Gastroesophageal sphincter (tissue), 4 donors: ENCODE data around the gene HDAC4. TPM values are rescaled to one million over a fixed set of nuclear protein-coding genes. Genes with fewer than 3 reads are reported as not detected.
A peak's percentile ranks its signal among the peaks of the same experiment; 100 is the strongest.

Source experiments
- ATAC-seq: fragments of 150-250 bp; one replicate; pipeline ENCODE4 v1.9.1; 2016; ENCODE audit warnings: mild to moderate bottlenecking, moderate library complexity
- H3K27ac ChIP-seq, 4 donors: fragments of 200-600 bp; sonication (generic) in 3 of 4; 1 replicate in 3 of 4; 2 replicates in 1 of 4; pipeline ENCODE4 v1.5.1; 2016 to 2019
- H3K27me3 ChIP-seq: fragments of 200-600 bp; sonication (generic); one replicate; pipeline ENCODE4 v1.5.1; 2019
- H3K36me3 ChIP-seq, 2 donors: fragments of 200-600 bp; sonication (generic); one replicate each; pipeline ENCODE4 v1.5.1; 2019; ENCODE audit warnings: control low read depth in 1 of 2
- H3K4me1 ChIP-seq, 3 donors: fragments of 200-600 bp; sonication (generic); 1 replicate in 2 of 3; 2 replicates in 1 of 3; pipeline ENCODE4 v1.5.1; 2016 to 2019; ENCODE audit warnings: control low read depth in 2 of 3
- H3K4me3 ChIP-seq, 2 donors: fragments of 200-600 bp; sonication (generic); one replicate each; pipeline ENCODE4 v1.5.1; 2019; ENCODE audit warnings: mild to moderate bottlenecking in 1 of 2, moderate library complexity in 1 of 2
- H3K9me3 ChIP-seq, 3 donors: fragments of 200-600 bp; sonication (generic); one replicate each; pipeline ENCODE4 v1.5.1; 2017 to 2019; ENCODE audit warnings: control low read depth in 2 of 3
- CTCF ChIP-seq, 4 experiments: fragments of 200-600 bp in 2 of 4; fragments of 450-650 bp in 2 of 4; sonication (generic) in 1 of 4; IDR thresholded peaks; one replicate each; pipeline ENCODE4 v1.5.1; 2017 to 2019; ENCODE audit warnings: antibody characterized with exemption in 4 of 4, mild to moderate bottlenecking in 2 of 4, moderate library complexity in 2 of 4
- EP300 ChIP-seq: sonication (generic); formaldehyde crosslinking; IDR thresholded peaks from one replicate; pipeline ENCODE4 v1.6.1; 2017; ENCODE audit warnings: antibody characterized with exemption, mild to moderate bottlenecking
- POLR2A ChIP-seq, 2 donors: fragments of 450-650 bp; IDR thresholded peaks; one replicate each; pipeline ENCODE4 v1.6.1; 2017; ENCODE audit warnings: antibody characterized with exemption in 2 of 2, mild to moderate bottlenecking in 2 of 2, moderate library complexity in 1 of 2
- POLR2AphosphoS5 ChIP-seq: sonication (generic); formaldehyde crosslinking; IDR thresholded peaks from one replicate; pipeline ENCODE4 v1.6.1; 2017; ENCODE audit warnings: antibody characterized with exemption
- WGBS, 2 donors: methylation state at CpG; one replicate each; pipeline ENCODE4 v1.1.5; 2018; ENCODE audit warnings: low coverage in 1 of 2; 5-methylcytosine and 5-hydroxymethylcytosine counted together
- total RNA-seq, 4 donors: library from RNA; depleted of rRNA; stranded (reverse); fragments of >200 nt; gene quantifications; one replicate each; pipeline ENCODE4 v1.1.0, GENCODE V29; 2016

Gene HDAC4
- total RNA-seq, 4 donors from 2014 or later: 41.3 to 104 (median 85.8) TPM

- H3K27me3 ChIP-seq: no peaks in the 10 kb centered on the region
- no peak overlapping the region for H3K4me3 ChIP-seq
- peaks cover 0 to 6% (median 0%) of the 10 kb centered on the region in 3 donors for H3K4me1 ChIP-seq
- no peak for TF ChIP-seq POLR2AphosphoS5
- no peak for TF ChIP-seq CTCF (IDR thresholded peaks at IDR 0.05)
- TF ChIP-seq POLR2A (IDR thresholded peaks at IDR 0.05): no peak
- TF ChIP-seq EP300: no peak
- no peaks in the 10 kb centered on the region for H3K36me3 ChIP-seq
- no peak for ATAC-seq
- H3K27ac ChIP-seq: no peak overlapping the region
- 87% methylated on average over 3 of the region's 13 CpGs; no CpG with 5 or more reads in 1 of the 2 donors for WGBS, 2 donors
- H3K9me3 ChIP-seq: peaks cover 0 to 5% (median 0%) of the 10 kb centered on the region in 3 donors
Measured at GRCh38 chr2:239407112-239407511, 6.3 kb upstream of the HDAC4 start.

GRCh38 chr2:239406316-239406995, 5.6 kb upstream of the HDAC4 start:
- peaks cover 0 to 8% (median 0%) of the 10 kb centered on the region in 3 donors for H3K4me1 ChIP-seq
- no peaks in the 10 kb centered on the region for H3K27me3 ChIP-seq
- H3K9me3 ChIP-seq: no peaks in the 10 kb centered on the region
- TF ChIP-seq CTCF (IDR thresholded peaks at IDR 0.05) (no peak), POLR2A (IDR thresholded peaks at IDR 0.05) (no peak), POLR2AphosphoS5 (no peak), EP300 (no peak)
- WGBS, 2 donors: 80 to 90% methylated on average over 1 to 2 of the region's 11 CpGs
- H3K27ac ChIP-seq: no peak overlapping the region
- H3K4me3 ChIP-seq: no peak overlapping the region
- ATAC-seq: no peak
- H3K36me3 ChIP-seq: no peaks in the 10 kb centered on the region

GRCh38 chr2:239405071-239405470, 4.3 kb upstream of the HDAC4 start:
- H3K4me1 ChIP-seq: peaks cover 0 to 8% (median 0%) of the 10 kb centered on the region in 3 donors
- H3K36me3 ChIP-seq: no peaks in the 10 kb centered on the region
- TF ChIP-seq POLR2A (IDR thresholded peaks at IDR 0.05): no peak
- no peak for TF ChIP-seq POLR2AphosphoS5
- H3K4me3 ChIP-seq: no peak overlapping the region
- no peaks in the 10 kb centered on the region for H3K27me3 ChIP-seq
- no peak overlapping the region for H3K27ac ChIP-seq
- WGBS, 2 donors: 91 to 100% methylated on average over 1 to 6 of the region's 6 CpGs
- no peaks in the 10 kb centered on the region for H3K9me3 ChIP-seq
- no peak for ATAC-seq

- TF ChIP-seq POLR2AphosphoS5: no peak
- TF ChIP-seq CTCF (IDR thresholded peaks at IDR 0.05): no peak
- H3K9me3 ChIP-seq: no peaks in the 10 kb centered on the region
- H3K27me3 ChIP-seq: no peaks in the 10 kb centered on the region
- no peak for ATAC-seq
- H3K4me3 ChIP-seq: no peak overlapping the region
- 91 to 99% methylated on average over 8 to 11 of the region's 11 CpGs for WGBS, 2 donors
- H3K36me3 ChIP-seq: no peaks in the 10 kb centered on the region
- H3K4me1 ChIP-seq: peaks cover 0 to 31% (median 7%) of the 10 kb centered on the region in 3 donors
- H3K27ac ChIP-seq: no peak overlapping the region
Measured at GRCh38 chr2:239402666-239403065, 1.8 kb upstream of the HDAC4 start.

GRCh38 chr2:239401881-239402233, 1.0 kb upstream of the HDAC4 start:
- TF ChIP-seq POLR2A (IDR thresholded peaks at IDR 0.05) (no peak), CTCF (IDR thresholded peaks at IDR 0.05) (peak in 3 of 4 experiments; percentile 28 to 38 (median 36)), POLR2AphosphoS5 (no peak), EP300 (no peak)
- Histone ChIP-seq H3K9me3 (no peaks in the 10 kb centered on the region), H3K27me3 (no peaks in the 10 kb centered on the region), H3K27ac (peak overlapping the region; percentile 96 to 99 (median 98)), H3K4me1 (peaks cover 0 to 39% (median 7%) of the 10 kb centered on the region in 3 donors), H3K4me3 (peak overlapping the region; percentile 66 to 77), H3K36me3 (no peaks in the 10 kb centered on the region)
- peak; percentile 1 for ATAC-seq
- 0% methylated on average over 5 of the region's 33 CpGs; no CpG with 5 or more reads in 1 of the 2 donors for WGBS, 2 donors
